Muscle of arm (tissue), 14 donors: ENCODE results near the gene VGLL4. TPM values are rescaled to one million over a fixed set of nuclear protein-coding genes. Genes with fewer than 3 reads are reported as not detected.
A peak's percentile ranks its signal among the peaks of the same experiment; 100 is the strongest.
"Not testable (repeated sequence)": the region's sequence is repeated elsewhere in the genome, so short reads cannot be mapped to it uniquely, and the experiment has no call there.

Experiments used
- DNase-seq: peaks from one replicate; pipeline ENCODE4 v3.0.0-alpha.2; 2013
- long read RNA-seq, 11 donors: transcript quantifications; one replicate each; lab custom pipeline, GENCODE V29; 2026
- polyA plus RNA-seq, 12 donors: library from polyadenylated mRNA; unstranded; fragments of 120-200 nt; gene quantifications; one replicate each; pipeline ENCODE4 v1.2.1, GENCODE V29; 2013; ENCODE audit not compliant: insufficient read length in 12 of 12

Gene VGLL4
- 10 to 100 TPM in 11 of 12 donors, not detected in 1; 41.3 to 78.9 (median 45.3) TPM for polyA plus RNA-seq
- long read RNA-seq, donor 1, transcript VGLL4-211 (5 exons, 1,377 nt) = major isoform, 7 of 40 reads
- long read RNA-seq, donor 1, transcript VGLL4-201 (6 exons, 3,725 nt) = minor isoform, 5 of 40 reads
- long read RNA-seq, donor 1, partial matches to known transcripts = 26 of 40 reads
- long read RNA-seq, donor 1, other reads (novel, unspliced or antisense) = 0 of 40 reads
- long read RNA-seq, donor 2, transcript VGLL4-211 (5 exons, 1,377 nt) = major isoform, 7 of 32 reads
- long read RNA-seq, donor 2, partial matches to known transcripts = 22 of 32 reads
- long read RNA-seq, donor 2, other reads (novel, unspliced or antisense) = 0 of 32 reads
- long read RNA-seq, donor 3, partial matches to known transcripts = 28 of 31 reads
- long read RNA-seq, donor 3, other reads (novel, unspliced or antisense) = 0 of 31 reads
- long read RNA-seq, donor 4, partial matches to known transcripts = 12 of 17 reads
- long read RNA-seq, donor 4, other reads (novel, unspliced or antisense) = 0 of 17 reads
- long read RNA-seq, donor 5, transcript VGLL4-211 (5 exons, 1,377 nt) = major isoform, 12 of 43 reads
- long read RNA-seq, donor 5, partial matches to known transcripts = 28 of 43 reads
- long read RNA-seq, donor 5, other reads (novel, unspliced or antisense) = 0 of 43 reads
- long read RNA-seq, donor 6, partial matches to known transcripts = 28 of 31 reads
- long read RNA-seq, donor 6, other reads (novel, unspliced or antisense) = 0 of 31 reads
- long read RNA-seq, donor 7, partial matches to known transcripts = 16 of 21 reads
- long read RNA-seq, donor 7, other reads (novel, unspliced or antisense) = 0 of 21 reads
- long read RNA-seq, donor 8, transcript VGLL4-211 (5 exons, 1,377 nt) = major isoform, 14 of 48 reads
- long read RNA-seq, donor 8, partial matches to known transcripts = 30 of 48 reads
- long read RNA-seq, donor 8, other reads (novel, unspliced or antisense) = 0 of 48 reads
- long read RNA-seq, donor 9, partial matches to known transcripts = 28 of 32 reads
- long read RNA-seq, donor 9, other reads (novel, unspliced or antisense) = 0 of 32 reads
- long read RNA-seq, donor 10, transcript VGLL4-211 (5 exons, 1,377 nt) = major isoform, 10 of 42 reads
- long read RNA-seq, donor 10, partial matches to known transcripts = 31 of 42 reads
- long read RNA-seq, donor 10, other reads (novel, unspliced or antisense) = 0 of 42 reads
- long read RNA-seq, donor 11, partial matches to known transcripts = 32 of 35 reads
- long read RNA-seq, donor 11, other reads (novel, unspliced or antisense) = 0 of 35 reads

- DNase-seq = peak; percentile 93
These were observed at the start of gene VGLL4 for GRCh38 chr3:11643605-11644087. Gene VGLL4, minus strand, starts transcription at chr3:11643915. Its CDS starts 397 bp downstream, at chr3:11643518.

- no peak for DNase-seq
These were observed 48.8 kb upstream of the VGLL4 start for GRCh38 chr3:11692532-11692813.

- DNase-seq = no peak
These were observed 48.2 kb upstream of the VGLL4 start for GRCh38 chr3:11691767-11692531.

GRCh38 chr3:11690863-11691766, 47.4 kb upstream of the VGLL4 start:
- no peak for DNase-seq

GRCh38 chr3:11689749-11690148, 46.0 kb upstream of the VGLL4 start:
- DNase-seq = no peak

- not testable (repeated sequence) for DNase-seq
These were observed 41.3 kb upstream of the VGLL4 start for GRCh38 chr3:11684980-11685379.

GRCh38 chr3:11680509-11680908, 36.8 kb upstream of the VGLL4 start:
- DNase-seq = no peak

- DNase-seq = no peak
These were observed 36.2 kb upstream of the VGLL4 start for GRCh38 chr3:11679964-11680363.

- no peak for DNase-seq
These were observed 28.6 kb upstream of the VGLL4 start for GRCh38 chr3:11672363-11672762.

- peak; percentile 43 for DNase-seq
These were observed 28.0 kb upstream of the VGLL4 start for GRCh38 chr3:11671648-11672100.

GRCh38 chr3:11668243-11669235, 24.8 kb upstream of the VGLL4 start:
- no peak for DNase-seq

- DNase-seq = no peak
These were observed 21.6 kb upstream of the VGLL4 start for GRCh38 chr3:11665331-11665730.

GRCh38 chr3:11662392-11662990, 18.8 kb upstream of the VGLL4 start:
- no peak for DNase-seq

- no peak for DNase-seq
These were observed 18.1 kb upstream of the VGLL4 start for GRCh38 chr3:11661827-11662226.

- DNase-seq = no peak
These were observed 17.4 kb upstream of the VGLL4 start for GRCh38 chr3:11661052-11661656.

- DNase-seq = no peak
These were observed 16.5 kb upstream of the VGLL4 start for GRCh38 chr3:11660242-11660641.

GRCh38 chr3:11658180-11658579, 14.5 kb upstream of the VGLL4 start:
- DNase-seq = no peak
